GM12873 (cell line): ENCODE results near the gene DPP3.

ENCODE experiments used
- CTCF ChIP-seq: IDR thresholded peaks from 2 replicates; pipeline ENCODE4 v1.5.1; 2012; ENCODE audit warnings: low read depth, mild to moderate bottlenecking, moderate library complexity, low read length, control low read depth; ENCODE audit not compliant: insufficient read depth; ENCODE audit errors: missing control alignments

DPP3 gene

DNA sequence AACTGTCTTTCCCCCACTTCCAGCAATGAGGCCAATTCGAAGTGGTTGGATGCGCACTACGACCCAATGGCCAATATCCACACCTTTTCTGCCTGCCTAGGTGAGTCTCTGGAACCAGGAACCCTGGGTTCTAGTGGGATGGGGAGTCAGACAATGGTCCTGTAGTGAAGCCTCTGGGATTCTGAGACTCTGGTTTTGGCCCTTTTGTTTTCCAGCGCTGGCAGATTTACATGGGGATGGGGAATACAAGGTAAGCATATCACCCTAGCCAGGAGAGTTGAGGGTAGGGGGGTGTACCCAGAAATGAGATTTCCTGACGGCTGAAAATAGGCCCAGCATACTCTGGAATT, 30.7 kb downstream of the DPP3 start:
- no peak for TF ChIP-seq CTCF

DNA sequence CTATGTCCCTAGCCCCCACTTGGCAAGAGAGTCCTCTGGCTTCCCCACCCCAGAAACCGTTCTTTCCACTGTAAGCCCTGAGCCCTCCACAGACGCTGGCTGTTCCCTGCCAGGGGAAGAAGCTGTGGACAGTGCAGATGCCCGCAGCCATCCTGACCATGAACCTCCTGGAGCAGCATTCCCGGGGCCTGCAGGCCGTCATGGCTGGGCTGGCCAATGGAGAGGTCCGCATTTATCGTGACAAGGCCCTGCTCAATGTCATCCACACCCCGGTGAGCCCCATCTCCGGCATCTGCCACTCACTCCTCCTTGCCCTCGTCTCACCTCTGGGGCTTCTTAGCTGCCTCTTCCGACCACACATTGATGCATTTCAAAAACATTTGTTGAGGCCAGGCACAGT, 43.4 kb downstream of the DPP3 start:
- TF ChIP-seq CTCF, result no peak

DNA sequence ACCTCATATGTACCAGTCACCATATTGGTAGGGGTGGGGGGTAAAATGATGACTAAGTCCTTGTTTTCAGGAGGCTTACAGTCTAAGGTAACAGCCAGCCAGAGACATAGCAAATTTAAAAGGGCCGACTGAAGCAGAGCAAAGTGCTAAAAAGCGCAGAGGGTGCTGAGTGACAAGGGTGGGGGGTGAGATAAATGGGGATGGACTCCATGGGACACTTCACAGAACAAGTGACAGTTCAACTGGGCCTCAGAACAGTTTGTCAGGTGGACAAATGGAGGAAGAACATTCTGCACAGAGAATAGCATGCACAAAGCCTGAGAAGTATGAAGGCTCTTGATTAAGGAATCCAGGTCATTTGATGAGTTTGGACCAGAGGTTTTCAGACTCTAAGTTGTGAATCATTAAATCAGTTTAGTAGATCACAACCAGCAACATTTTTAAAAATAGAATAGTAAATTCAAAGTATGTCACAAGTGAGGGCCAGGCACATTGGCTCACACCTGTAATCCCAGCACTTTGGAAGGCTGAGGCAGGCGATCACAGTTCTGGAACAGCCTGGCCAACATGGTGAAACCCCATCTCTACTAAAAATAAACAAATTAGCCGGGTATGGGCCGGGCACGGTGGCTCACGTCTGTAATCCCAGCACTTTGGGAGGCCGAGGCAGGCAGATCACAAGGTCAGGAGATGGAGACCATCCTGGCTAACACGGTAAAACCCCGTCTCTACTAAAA, 44.2 kb downstream of the DPP3 start:
- TF ChIP-seq CTCF, result no peak

DNA sequence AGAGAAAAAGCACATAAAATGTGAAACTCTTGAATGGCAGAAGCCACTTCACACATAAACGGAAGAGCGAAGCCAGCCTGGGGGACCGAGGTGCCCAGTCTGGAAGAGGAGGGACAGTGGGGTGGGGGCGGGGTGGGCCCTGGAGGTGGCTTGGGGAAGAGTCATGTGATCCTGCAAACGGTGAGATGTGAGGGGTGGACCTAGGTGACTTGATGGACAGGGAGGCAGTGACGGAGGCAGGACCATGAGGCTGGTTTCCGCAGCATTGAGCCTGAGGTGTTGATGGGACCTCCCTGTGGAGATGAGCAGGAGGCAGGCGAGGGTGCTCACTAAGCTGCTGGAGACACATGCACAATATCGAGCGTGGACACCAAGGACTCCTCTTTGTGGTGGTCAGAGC, 48.8 kb downstream of the DPP3 start:
- no peak for TF ChIP-seq CTCF

DNA sequence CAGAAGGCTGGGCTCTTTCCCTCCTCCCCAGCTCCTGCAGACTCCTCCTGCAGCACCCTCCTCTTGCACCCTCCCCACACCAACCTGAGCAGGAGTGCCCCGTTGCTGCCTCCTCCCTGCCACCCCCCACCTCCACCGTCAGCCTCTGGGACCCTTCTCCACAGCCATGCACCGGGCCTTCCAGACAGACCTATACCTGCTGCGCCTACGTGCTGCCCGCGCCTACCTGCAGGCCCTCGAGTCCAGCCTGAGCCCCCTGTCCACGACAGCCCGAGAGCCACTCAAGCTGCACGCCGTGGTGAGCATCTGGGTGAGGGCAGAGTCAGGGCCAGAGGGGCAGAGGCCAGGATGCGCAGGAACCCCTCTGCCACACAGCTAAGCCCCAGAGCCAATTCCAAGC, 49.4 kb downstream of the DPP3 start:
- TF ChIP-seq CTCF, result no peak

DNA sequence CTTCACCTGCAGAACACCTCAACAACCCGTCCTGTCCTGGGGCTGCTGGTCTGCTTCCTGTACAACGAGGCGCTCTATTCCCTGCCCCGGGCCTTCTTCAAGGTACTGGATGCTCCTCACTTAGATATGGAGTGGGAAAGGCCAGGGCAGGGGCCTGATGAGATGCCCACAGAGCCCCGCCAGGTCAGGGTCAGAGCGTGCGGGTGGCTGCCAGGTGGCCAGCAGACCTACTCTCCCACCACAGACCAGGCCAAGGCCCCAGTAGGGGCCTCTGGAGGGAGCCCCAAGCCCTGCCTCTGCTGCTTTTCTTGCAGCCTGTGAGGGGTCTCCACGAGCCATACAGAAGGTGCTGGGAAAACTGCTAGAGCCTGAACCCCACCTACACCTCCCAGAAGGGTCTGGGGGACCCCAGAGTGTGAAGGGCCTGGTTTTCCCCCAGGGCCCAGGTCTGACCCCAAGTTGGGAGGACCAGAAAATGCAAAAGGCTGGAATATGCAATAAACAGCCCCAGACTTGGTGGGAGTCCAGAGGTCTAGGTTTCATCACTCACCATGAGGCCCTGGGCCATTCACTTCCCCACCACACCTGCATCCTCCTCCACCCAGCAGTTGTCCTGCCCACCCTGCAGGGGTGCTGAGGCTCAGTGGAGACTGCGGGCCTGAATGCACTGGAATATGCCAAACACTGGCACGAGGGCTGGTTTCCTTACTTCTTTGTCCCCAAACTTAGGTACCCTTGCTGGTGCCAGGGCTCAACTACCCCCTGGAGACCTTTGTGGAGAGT, 50.9 kb downstream of the DPP3 start:
- no peak for TF ChIP-seq CTCF

DNA sequence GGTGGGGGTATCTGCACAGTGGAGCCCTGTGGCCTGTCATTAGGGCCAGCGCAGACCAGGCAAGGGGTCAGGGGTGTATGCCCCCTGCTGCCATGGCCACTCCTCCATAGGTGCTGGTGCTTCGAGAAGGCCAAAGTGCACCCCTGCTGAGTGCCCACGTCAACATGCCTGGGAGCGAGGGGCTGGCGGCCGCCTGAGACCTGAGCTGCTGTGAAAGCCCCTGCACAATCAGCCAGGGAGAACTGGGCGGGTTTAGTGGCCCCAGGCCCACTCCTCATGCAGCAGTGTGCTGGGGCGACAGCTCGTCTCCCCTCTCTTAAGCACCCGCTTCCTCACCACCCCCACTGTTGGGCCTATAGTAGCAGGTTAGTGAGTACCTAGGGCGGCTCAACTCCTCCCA, 51.6 kb downstream of the DPP3 start:
- no peak for TF ChIP-seq CTCF
